Measurements from ENCODE around the gene CD9.

DNA sequence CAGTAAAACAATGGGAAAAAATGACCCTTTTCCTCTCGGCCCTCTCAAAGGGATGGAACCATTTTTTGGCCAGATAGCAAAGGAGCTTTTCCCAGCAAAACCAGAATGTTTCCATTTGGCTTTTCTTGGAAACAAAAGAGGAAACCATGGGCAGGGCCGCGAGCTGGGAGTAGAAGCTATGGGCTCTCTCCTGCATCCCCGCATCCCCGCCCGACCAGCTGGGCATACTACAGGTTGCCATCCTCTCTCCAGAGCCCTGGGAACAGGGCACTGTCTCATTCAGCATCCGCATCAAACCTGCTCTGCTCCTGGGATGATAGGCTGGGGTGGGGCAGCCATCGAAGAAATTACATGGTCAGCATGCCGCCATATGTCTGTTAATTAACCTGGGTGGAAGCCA lies 20.9 kb downstream of the CD9 start:
- TF ChIP-seq CTCF (IDR thresholded peaks at IDR 0.05) (no peak), EZH2 (IDR thresholded peaks at IDR 0.05; ENCODE audit: borderline replicate concordance, insufficient read depth, low read depth, low read length, poor library complexity, severe bottlenecking) (no peak)

Measured in B cell (primary cell).